ENCODE data around the gene SMTN.

The SMTN gene

GRCh38 chr22:31139066-31139465 lies 57.9 kb downstream of the SMTN start:
- Histone ChIP-seq H3K4me3 (ENCODE audit: low read length) (peak overlapping the region; percentile 68), H3K9me3 (ENCODE audit: control insufficient read depth, low read depth, low read length) (no peaks in the 10 kb centered on the region), H3K27me3 (ENCODE audit: control insufficient read depth, insufficient read depth, low read length) (no peaks in the 10 kb centered on the region), H3K27ac (ENCODE audit: low read length) (no peak overlapping the region), H3K9ac (ENCODE audit: low read length) (peak overlapping the region; percentile 65), H3K4me1 (ENCODE audit: control insufficient read depth, low read depth, low read length) (peaks cover 19% of the 10 kb centered on the region), H3K36me3 (ENCODE audit: control insufficient read depth, low read depth, low read length) (peaks cover 29% of the 10 kb centered on the region)

GRCh38 chr22:31139866-31140716 lies 59.0 kb downstream of the SMTN start, which contains the start of gene PLA2G3:
Gene PLA2G3 (minus strand): TSS chr22:31140508. CDS start chr22:31140354, 154 bp downstream.
- peak within 1 kb of the TSS; percentile 69 for H3K27ac ChIP-seq (ENCODE audit: low read length)
- peak within 1 kb of the TSS; percentile 68 for H3K4me3 ChIP-seq (ENCODE audit: low read length)
- H3K9ac ChIP-seq (ENCODE audit: low read length) = peak within 1 kb of the TSS; percentile 65
- peaks cover 19% of the 10 kb centered on the region for H3K4me1 ChIP-seq (ENCODE audit: control insufficient read depth, low read depth, low read length)
- H3K27me3 ChIP-seq (ENCODE audit: control insufficient read depth, insufficient read depth, low read length) = no peaks in the 10 kb centered on the region
- H3K36me3 ChIP-seq (ENCODE audit: control insufficient read depth, low read depth, low read length) = peaks cover 20% of the 10 kb centered on the region
- H3K9me3 ChIP-seq (ENCODE audit: control insufficient read depth, low read depth, low read length) = no peaks in the 10 kb centered on the region

GRCh38 chr22:31140746-31141145 lies 59.6 kb downstream of the SMTN start:
- H3K4me3 ChIP-seq (ENCODE audit: low read length) = peak overlapping the region; percentile 68
- no peaks in the 10 kb centered on the region for H3K27me3 ChIP-seq (ENCODE audit: control insufficient read depth, insufficient read depth, low read length)
- peaks cover 19% of the 10 kb centered on the region for H3K4me1 ChIP-seq (ENCODE audit: control insufficient read depth, low read depth, low read length)
- peak overlapping the region; percentile 65 for H3K9ac ChIP-seq (ENCODE audit: low read length)
- H3K36me3 ChIP-seq (ENCODE audit: control insufficient read depth, low read depth, low read length) = peaks cover 13% of the 10 kb centered on the region
- no peaks in the 10 kb centered on the region for H3K9me3 ChIP-seq (ENCODE audit: control insufficient read depth, low read depth, low read length)
- peak overlapping the region; percentile 37 for H3K27ac ChIP-seq (ENCODE audit: low read length)

DNA sequence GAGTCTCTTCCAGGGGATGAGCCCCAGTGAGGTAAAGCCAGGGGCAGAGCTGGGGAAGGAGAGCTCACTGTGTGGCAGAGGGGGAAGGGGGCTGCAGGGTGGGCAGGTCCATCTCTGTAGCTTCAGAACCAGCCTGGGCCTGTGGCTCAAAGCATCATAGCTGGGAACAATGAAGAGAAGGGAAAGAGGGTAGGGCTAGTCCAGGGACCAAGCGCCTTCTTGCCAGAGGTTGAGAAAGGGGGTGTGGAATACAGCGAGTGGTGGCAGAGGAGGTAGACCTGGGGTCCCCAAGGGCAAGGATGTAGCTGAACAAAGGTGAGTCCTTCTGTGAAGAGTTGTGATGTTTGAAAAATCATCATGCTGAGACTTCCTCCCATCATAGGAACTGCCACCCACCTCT lies 60.4 kb downstream of the SMTN start:
- no peak overlapping the region for H3K27ac ChIP-seq (ENCODE audit: low read length)
- no peak overlapping the region for H3K4me3 ChIP-seq (ENCODE audit: low read length)
- H3K27me3 ChIP-seq (ENCODE audit: control insufficient read depth, insufficient read depth, low read length) = no peaks in the 10 kb centered on the region
- H3K36me3 ChIP-seq (ENCODE audit: control insufficient read depth, low read depth, low read length) = peaks cover 5% of the 10 kb centered on the region
- no peak overlapping the region for H3K9ac ChIP-seq (ENCODE audit: low read length)
- H3K9me3 ChIP-seq (ENCODE audit: control insufficient read depth, low read depth, low read length) = no peaks in the 10 kb centered on the region
- peaks cover 19% of the 10 kb centered on the region for H3K4me1 ChIP-seq (ENCODE audit: control insufficient read depth, low read depth, low read length)

GRCh38 chr22:31142285-31142684 lies 61.2 kb downstream of the SMTN start:
- H3K4me1 ChIP-seq (ENCODE audit: control insufficient read depth, low read depth, low read length) = peaks cover 19% of the 10 kb centered on the region
- no peak overlapping the region for H3K4me3 ChIP-seq (ENCODE audit: low read length)
- H3K36me3 ChIP-seq (ENCODE audit: control insufficient read depth, low read depth, low read length) = peaks cover 1% of the 10 kb centered on the region
- H3K9ac ChIP-seq (ENCODE audit: low read length) = no peak overlapping the region
- no peaks in the 10 kb centered on the region for H3K9me3 ChIP-seq (ENCODE audit: control insufficient read depth, low read depth, low read length)
- no peaks in the 10 kb centered on the region for H3K27me3 ChIP-seq (ENCODE audit: control insufficient read depth, insufficient read depth, low read length)
- H3K27ac ChIP-seq (ENCODE audit: low read length) = no peak overlapping the region

GRCh38 chr22:31143038-31143437 lies 61.9 kb downstream of the SMTN start:
- no peaks in the 10 kb centered on the region for H3K36me3 ChIP-seq (ENCODE audit: control insufficient read depth, low read depth, low read length)
- no peak overlapping the region for H3K4me3 ChIP-seq (ENCODE audit: low read length)
- H3K9ac ChIP-seq (ENCODE audit: low read length) = no peak overlapping the region
- no peak overlapping the region for H3K27ac ChIP-seq (ENCODE audit: low read length)
- H3K9me3 ChIP-seq (ENCODE audit: control insufficient read depth, low read depth, low read length) = no peaks in the 10 kb centered on the region
- H3K27me3 ChIP-seq (ENCODE audit: control insufficient read depth, insufficient read depth, low read length) = no peaks in the 10 kb centered on the region
- peaks cover 19% of the 10 kb centered on the region for H3K4me1 ChIP-seq (ENCODE audit: control insufficient read depth, low read depth, low read length)

DNA sequence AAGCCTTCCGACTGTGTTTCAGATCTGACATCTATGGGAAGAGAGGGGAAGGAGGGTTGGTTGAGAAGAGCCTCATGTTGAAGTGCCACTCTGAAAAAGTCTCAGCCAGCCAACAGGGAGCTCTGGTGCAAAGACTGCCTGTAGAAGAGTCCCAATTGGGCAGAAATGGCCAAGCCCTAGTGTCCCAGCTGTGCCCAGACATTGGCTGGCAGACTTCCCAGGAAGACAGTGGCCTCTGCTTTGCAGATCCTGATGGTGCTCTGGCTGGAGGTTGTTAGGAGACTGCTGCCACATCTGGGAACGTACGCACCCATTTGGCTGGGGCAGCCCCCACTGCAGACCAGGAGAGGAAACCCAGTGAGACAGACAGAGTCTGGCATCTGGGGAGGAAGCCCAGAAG lies 62.4 kb downstream of the SMTN start:
- H3K4me1 ChIP-seq (ENCODE audit: control insufficient read depth, low read depth, low read length) = peaks cover 17% of the 10 kb centered on the region
- H3K27me3 ChIP-seq (ENCODE audit: control insufficient read depth, insufficient read depth, low read length) = no peaks in the 10 kb centered on the region
- H3K9ac ChIP-seq (ENCODE audit: low read length) = no peak overlapping the region
- no peak overlapping the region for H3K27ac ChIP-seq (ENCODE audit: low read length)
- H3K9me3 ChIP-seq (ENCODE audit: control insufficient read depth, low read depth, low read length) = no peaks in the 10 kb centered on the region
- no peaks in the 10 kb centered on the region for H3K36me3 ChIP-seq (ENCODE audit: control insufficient read depth, low read depth, low read length)
- no peak overlapping the region for H3K4me3 ChIP-seq (ENCODE audit: low read length)

GRCh38 chr22:31144223-31144622 lies 63.1 kb downstream of the SMTN start:
- H3K27me3 ChIP-seq (ENCODE audit: control insufficient read depth, insufficient read depth, low read length) = no peaks in the 10 kb centered on the region
- no peak overlapping the region for H3K9ac ChIP-seq (ENCODE audit: low read length)
- H3K27ac ChIP-seq (ENCODE audit: low read length) = no peak overlapping the region
- no peak overlapping the region for H3K4me3 ChIP-seq (ENCODE audit: low read length)
- no peaks in the 10 kb centered on the region for H3K9me3 ChIP-seq (ENCODE audit: control insufficient read depth, low read depth, low read length)
- H3K4me1 ChIP-seq (ENCODE audit: control insufficient read depth, low read depth, low read length) = peaks cover 12% of the 10 kb centered on the region
- H3K36me3 ChIP-seq (ENCODE audit: control insufficient read depth, low read depth, low read length) = no peaks in the 10 kb centered on the region

DNA sequence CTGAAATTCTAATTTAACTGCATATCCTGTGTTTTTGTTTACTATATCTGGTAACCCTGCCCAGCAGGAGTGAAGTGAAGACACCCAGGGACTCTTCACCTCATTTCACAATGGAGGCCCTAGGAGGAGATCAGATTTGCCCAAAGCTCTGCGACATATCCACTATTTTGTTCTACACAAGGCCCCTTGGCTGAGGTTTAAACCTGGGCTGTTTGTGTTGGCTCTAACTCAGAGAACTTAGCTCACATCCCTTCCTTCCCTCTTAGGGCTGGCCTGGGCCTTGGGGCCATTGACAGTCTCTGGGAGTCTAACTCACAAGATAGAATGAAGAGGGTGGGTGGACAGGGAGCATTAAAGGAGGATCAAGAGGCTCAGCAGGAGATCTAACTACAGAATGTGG lies 67.4 kb downstream of the SMTN start:
- no peaks in the 10 kb centered on the region for H3K36me3 ChIP-seq (ENCODE audit: control insufficient read depth, low read depth, low read length)
- no peak overlapping the region for H3K27ac ChIP-seq (ENCODE audit: low read length)
- no peaks in the 10 kb centered on the region for H3K9me3 ChIP-seq (ENCODE audit: control insufficient read depth, low read depth, low read length)
- H3K4me3 ChIP-seq (ENCODE audit: low read length) = no peak overlapping the region
- H3K9ac ChIP-seq (ENCODE audit: low read length) = no peak overlapping the region
- H3K27me3 ChIP-seq (ENCODE audit: control insufficient read depth, insufficient read depth, low read length) = no peaks in the 10 kb centered on the region
- H3K4me1 ChIP-seq (ENCODE audit: control insufficient read depth, low read depth, low read length) = no peaks in the 10 kb centered on the region

GRCh38 chr22:31148953-31149627 lies 68.0 kb downstream of the SMTN start:
- Histone ChIP-seq H3K36me3 (ENCODE audit: control insufficient read depth, low read depth, low read length) (no peaks in the 10 kb centered on the region), H3K27ac (ENCODE audit: low read length) (no peak overlapping the region), H3K9ac (ENCODE audit: low read length) (no peak overlapping the region), H3K4me1 (ENCODE audit: control insufficient read depth, low read depth, low read length) (no peaks in the 10 kb centered on the region), H3K27me3 (ENCODE audit: control insufficient read depth, insufficient read depth, low read length) (no peaks in the 10 kb centered on the region), H3K4me3 (ENCODE audit: low read length) (no peak overlapping the region), H3K9me3 (ENCODE audit: control insufficient read depth, low read depth, low read length) (no peaks in the 10 kb centered on the region)

GRCh38 chr22:31150615-31151014 lies 69.5 kb downstream of the SMTN start:
- Histone ChIP-seq H3K36me3 (ENCODE audit: control insufficient read depth, low read depth, low read length) (no peaks in the 10 kb centered on the region), H3K4me1 (ENCODE audit: control insufficient read depth, low read depth, low read length) (no peaks in the 10 kb centered on the region), H3K27ac (ENCODE audit: low read length) (no peak overlapping the region)

More at GRCh38 chr22:31150615-31151014, 69.5 kb downstream of the SMTN start:
- Histone ChIP-seq H3K9ac (ENCODE audit: low read length) (no peak overlapping the region), H3K4me3 (ENCODE audit: low read length) (no peak overlapping the region), H3K9me3 (ENCODE audit: control insufficient read depth, low read depth, low read length) (no peaks in the 10 kb centered on the region), H3K27me3 (ENCODE audit: control insufficient read depth, insufficient read depth, low read length) (peaks cover 3% of the 10 kb centered on the region)
